Choroid plexus epithelial cell (primary cell): Measurements from ENCODE around the gene PDS5A.
"Not testable (repeated sequence)": the region's sequence is repeated elsewhere in the genome, so short reads cannot be mapped to it uniquely, and the experiment has no call there.

ENCODE experiments used
- DNase-seq: peaks from one replicate; pipeline ENCODE4 v3.0.0-alpha.2; 2010; ENCODE audit warnings: low read depth
- H3K4me3 ChIP-seq: 2 replicates; pipeline ENCODE4 v1.5.1; 2011; ENCODE audit warnings: low read depth, mild to moderate bottlenecking, control low read depth, low read length, moderate library complexity
- CTCF ChIP-seq: conservative IDR thresholded peaks from 2 replicates; pipeline ENCODE4 v1.5.1; 2011; ENCODE audit warnings: low read depth, mild to moderate bottlenecking, control low read depth, inconsistent platforms, low read length, moderate library complexity

Gene PDS5A

GRCh38 chr4:39855909-39856512 lies 121.7 kb downstream of the PDS5A start:
- TF ChIP-seq CTCF, result no peak
- DNase-seq, result peak; percentile 34
- no peak overlapping the region for H3K4me3 ChIP-seq

- DNase-seq, result no peak
- TF ChIP-seq CTCF, result no peak
- H3K4me3 ChIP-seq, result no peak overlapping the region
Measured at GRCh38 chr4:39852636-39853035, 125.1 kb downstream of the PDS5A start.

GRCh38 chr4:39850727-39851126 lies 127.0 kb downstream of the PDS5A start:
- no peak for TF ChIP-seq CTCF
- peak; percentile 28 for DNase-seq
- H3K4me3 ChIP-seq, result no peak overlapping the region

- H3K4me3 ChIP-seq, result no peak overlapping the region
- DNase-seq, result peak; percentile 30
- TF ChIP-seq CTCF, result no peak
Measured at GRCh38 chr4:39846705-39847104, 131.0 kb downstream of the PDS5A start.

- H3K4me3 ChIP-seq, result no peak overlapping the region
- no peak for TF ChIP-seq CTCF
- DNase-seq, result peak; percentile 10
Measured at GRCh38 chr4:39846120-39846519, 131.6 kb downstream of the PDS5A start.

GRCh38 chr4:39841894-39842293 lies 135.8 kb downstream of the PDS5A start:
- H3K4me3 ChIP-seq, result no peak overlapping the region
- no peak for TF ChIP-seq CTCF
- DNase-seq, result no peak

GRCh38 chr4:39840516-39840915 lies 137.2 kb downstream of the PDS5A start:
- H3K4me3 ChIP-seq, DNase-seq: not testable (repeated sequence)
